Hematopoietic multipotent progenitor cell treated with erythropoietin and hydrocortisone succinate and interleukin-3 and kit ligand, for 4 days (in vitro differentiated cells): ENCODE measurements around the gene KAT7.

Experiments
- DNase-seq: peaks from one replicate; pipeline ENCODE4 v3.0.0-alpha.2; 2015

Gene KAT7

DNA sequence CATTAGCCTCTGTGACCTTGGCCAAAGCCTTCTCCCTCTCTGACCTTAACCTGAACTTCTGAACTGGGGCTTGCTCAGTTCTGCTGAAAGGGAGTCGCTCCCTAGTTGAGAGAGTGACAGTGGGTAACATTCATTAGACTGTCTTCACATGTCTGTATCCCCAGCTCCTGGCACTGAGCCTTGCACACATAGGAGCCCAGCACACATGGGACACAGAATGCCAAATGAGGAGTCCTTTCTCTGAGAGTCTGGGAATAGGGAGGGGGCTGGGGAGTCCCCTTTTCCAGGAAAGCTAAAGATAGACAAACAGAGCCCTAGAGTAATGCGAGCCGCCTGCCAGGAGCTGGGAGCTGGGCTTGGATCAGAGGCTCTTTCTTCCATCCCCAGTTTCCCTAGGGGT, 56.8 kb downstream of the KAT7 start:
- DNase-seq = no peak

DNA sequence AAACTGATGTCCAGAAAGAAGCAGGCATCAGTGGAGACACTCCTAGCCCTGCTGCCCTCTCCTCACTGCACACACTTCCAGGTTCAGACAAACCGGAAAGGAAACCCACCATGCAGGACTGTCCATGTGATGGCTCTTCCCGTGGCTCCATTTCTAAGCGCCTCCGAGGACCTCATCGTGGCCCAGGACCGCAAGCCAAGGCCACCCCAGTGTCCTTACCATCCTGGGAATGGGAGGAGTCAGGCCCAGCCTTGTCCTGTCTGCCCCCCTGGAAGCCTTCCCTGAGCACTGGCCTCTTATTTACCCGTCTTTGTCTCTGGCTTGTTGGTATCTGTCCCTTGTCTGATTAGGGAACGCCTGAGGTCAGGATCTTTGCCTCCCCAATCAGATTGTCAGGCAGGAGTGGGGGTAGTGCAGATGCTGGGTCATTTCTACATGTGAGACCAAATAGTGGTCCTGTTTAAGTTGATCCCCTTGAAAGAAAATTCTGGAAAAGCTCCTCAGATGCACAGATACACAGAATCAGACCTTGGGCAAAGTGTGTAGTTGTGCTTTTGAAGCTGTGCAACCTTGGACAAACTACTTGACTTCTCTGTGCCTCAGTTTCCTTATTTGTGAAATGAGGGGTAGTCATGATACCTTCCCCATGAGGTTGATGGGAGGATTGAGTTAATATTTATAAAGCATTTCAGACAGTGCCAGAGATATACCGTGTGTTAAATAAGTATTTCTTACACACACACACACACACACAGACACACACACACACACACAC, 58.6 kb downstream of the KAT7 start:
- no peak for DNase-seq

DNA sequence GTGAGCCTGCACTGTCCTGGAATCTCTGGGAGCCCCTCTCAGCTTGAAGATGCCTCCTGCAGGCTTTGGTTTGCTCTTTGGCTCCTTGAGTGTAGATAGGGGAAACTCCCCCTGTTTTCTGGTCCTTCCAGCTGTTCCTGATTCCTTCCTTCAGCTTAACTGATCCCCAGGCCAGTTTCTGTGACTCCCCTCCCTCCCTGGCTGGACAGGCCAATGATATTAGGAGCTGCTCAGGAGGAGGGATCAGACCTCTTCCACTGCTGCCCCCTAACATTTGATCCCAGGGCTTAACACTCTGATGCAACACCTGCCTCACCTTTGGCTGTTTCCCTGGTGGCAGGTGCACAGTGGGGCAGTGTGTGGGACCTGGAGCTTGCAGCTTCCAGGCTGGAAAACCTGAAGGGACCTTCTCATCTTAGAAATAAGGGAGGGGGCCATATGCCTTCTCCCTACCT, 59.6 kb downstream of the KAT7 start, which contains the start of gene TAC4:
TSS of gene TAC4 (minus strand) at position 51 of the 455 bp plus-strand sequence. CDS start 52 bp downstream, outside the sequence.
- DNase-seq = no peak

DNA sequence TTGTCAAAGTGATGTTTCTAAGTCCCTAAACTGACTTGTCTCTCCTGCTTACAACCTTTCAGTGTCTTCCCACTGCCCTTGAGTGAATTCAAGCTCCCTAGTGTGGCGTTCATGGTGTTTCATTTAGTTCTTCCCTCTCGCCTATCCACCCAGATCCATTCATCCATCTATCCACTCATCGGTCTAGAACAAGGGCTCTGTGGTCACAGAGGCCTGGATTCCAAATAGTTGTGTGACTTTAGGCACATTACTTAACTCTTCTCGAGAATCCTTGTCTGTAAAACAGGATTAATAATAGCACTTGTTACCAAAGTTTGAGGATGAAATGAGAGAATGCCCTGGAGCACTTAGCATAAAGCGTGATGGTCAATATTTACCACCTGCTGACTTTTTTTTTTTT, 60.3 kb downstream of the KAT7 start:
- no peak for DNase-seq

DNA sequence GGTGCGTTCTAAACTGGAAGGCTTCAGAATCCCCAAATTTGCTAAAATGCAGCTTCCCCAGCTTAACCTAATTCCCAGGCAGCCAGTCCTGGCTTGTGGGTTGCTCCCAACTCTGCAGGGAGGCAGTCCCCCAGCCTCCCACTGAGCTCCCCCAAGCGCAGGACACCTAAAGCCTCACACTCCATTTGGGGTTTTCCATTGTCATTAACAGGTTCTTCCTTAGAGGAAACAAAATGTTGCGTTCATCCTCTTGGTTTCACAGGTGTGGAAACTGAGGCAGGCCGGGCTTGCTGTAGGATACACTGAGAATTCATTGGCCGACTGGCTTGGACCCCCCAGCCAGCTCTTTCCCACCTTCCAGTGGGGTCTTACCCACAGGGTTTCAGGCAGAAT, 61.7 kb downstream of the KAT7 start:
- DNase-seq = no peak

DNA sequence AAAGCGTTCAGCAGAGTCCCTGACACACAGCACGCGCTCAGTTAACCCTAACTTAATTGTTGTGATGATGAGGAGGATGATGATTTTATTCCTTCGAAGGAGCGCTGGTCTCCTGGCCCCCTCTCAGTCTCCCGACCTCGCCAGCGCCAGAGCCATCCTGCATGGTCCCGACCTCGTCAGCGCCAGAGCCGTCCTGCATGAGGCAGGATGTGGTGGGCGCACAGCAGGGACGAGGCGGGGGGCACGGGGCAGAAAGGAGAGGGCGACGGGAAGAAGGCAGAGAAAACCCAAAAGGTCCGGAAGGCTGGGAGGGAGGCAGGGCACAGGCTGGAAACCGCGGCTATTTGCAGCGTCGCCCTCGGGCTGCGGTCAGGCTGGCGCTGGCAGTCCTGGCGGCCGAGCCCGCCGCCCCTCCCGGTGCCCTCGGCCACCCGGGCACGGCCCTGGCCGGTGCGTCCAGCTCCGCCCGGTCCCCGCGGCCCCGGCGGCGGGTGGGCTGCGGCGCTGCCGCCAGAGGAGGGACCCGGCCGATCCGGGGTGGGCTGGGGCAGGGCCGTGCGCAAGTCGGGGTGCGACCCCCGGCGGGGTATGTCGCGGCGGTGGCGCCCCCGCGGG, 62.4 kb downstream of the KAT7 start:
- peak; percentile 54 for DNase-seq

DNA sequence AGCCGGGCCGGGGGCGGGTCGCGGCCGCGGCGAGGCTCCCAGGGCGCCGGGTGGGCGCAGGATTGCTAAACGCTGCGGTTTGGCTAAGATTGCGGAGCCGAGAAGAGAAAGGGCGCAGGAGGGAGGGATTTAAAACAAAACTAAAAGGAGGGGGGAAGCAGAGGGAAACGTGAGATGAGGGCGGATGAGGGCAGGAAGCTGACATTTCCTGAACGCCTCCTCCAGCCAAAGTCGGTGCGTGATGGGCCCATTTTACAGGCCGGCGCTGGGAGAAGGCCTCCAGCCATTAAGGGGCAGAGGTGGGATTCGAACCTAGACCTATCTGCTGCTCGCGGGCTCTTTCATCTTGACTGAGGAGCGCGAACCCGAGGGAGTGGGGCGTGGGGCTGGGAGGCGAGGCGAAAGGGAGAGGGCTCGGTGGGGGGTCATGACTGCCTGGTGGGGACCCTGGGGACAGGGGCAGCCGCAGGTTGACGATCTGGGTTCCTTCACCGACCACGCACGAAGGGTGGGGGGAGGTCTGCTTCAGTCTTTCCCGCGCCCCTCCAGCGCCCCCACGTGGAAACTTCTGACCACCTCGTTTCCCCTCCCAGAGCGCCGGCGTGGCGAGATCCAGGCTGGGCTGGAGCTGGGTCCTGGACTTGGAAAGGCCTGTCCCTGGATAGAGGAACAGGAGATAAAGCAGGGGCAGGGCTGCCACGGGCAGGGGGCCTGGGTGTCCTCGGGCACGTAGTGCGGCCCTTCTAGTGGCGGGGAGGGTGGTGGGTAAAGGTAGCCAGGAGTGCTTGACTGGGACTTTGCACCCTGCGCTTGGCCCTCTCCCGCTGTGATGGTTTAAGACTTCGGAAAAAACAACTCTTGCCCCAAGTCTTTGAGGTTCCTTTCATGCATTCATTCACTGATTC, 63.2 kb downstream of the KAT7 start:
- peak; percentile 80 for DNase-seq

DNA sequence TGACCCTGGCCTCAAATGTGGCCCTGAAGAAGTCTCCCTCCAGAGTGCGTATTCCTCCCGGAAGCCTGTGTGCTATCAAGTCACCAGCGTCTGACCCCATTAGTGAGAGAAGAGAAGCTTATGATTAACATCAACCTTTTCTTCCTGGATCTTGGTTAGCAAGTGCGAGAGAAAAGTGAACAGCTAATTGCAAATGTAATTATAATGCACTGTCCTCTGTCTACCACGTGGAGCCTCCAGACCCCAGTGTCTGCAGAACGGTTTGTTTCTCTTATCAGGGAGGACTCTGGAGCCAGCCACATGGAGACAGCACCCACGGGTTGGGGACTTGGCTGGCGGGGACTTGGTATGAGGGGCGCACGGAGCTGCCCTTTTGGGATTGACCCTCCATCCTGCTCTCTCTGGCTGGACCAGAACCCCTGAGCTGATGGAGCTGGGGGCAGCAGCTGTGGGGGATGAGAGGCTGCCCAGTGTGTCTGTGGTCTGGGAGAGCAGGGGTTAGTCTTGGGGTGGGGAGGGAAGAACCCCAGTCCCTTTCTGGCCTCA, 65.1 kb downstream of the KAT7 start:
- peak; percentile 30 for DNase-seq

DNA sequence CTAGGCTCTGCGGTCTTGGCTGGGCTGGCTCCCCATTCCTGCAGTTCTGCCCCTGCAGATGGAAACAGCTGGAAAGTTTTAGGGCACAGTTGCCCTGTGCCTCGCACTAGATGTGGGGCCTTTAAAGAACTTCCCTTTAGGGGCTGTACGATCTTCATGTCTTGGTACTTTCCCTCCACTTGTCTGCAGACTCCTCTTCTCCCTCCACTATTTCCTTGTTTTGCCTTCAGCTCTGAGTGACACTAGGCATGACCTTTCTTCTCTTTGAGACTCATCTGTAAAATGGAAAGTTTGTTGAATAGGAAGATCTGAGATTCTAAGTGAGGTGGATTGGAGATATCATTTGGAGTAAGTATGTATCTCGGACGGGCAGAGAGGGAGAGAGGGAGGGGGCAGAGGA, 65.6 kb downstream of the KAT7 start:
- DNase-seq = no peak

GRCh38 chr17:49858796-49859195, 70.3 kb downstream of the KAT7 start:
- peak; percentile 33 for DNase-seq

GRCh38 chr17:49859991-49860953, 71.8 kb downstream of the KAT7 start:
- DNase-seq = no peak

GRCh38 chr17:49861150-49861884, 72.8 kb downstream of the KAT7 start:
- peak; percentile 75 for DNase-seq

- DNase-seq = peak; percentile 31
Observed at GRCh38 chr17:49862781-49863331, 74.4 kb downstream of the KAT7 start.

DNA sequence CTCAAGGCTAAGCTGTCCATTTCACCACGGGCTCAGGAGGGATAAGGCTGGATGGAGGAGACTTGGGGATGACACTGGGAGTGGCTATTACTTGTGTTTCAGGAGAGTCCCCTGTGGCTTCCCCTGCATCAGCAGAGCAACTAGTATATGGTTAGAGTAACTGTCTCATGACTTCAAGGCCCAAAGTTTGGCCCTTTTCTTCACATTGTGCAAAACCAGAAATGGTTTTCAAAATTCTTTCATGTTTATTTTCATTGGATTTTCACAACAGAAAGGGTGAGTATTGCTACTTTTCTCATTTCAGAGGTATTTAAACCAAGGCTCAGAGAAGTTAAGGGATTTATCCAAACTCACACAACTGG, 77.5 kb downstream of the KAT7 start:
- no peak for DNase-seq

DNA sequence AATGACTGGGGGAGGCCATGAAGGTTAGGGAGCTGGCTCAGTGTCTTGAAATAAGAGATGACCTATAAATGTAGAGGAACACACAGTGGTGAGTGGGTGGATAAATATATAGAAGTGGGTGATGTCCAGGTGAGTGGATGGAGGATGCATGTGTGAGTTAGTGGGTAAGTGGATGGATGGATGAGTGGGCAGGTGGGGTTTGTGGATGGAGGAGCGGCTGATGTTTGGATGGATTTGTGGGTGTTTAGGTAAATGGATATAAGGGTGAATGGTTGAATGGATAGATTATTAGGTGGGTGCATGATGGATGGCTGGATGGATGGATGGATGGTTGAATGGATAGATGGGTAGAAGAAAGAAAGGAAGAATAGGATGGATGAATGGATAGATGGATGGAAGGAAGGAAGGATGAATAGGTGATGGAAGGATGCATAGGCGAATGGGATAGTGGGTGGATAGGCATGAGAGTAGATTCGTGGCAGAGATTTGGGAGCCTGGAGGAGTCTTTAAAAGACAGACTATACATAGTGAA, 78.5 kb downstream of the KAT7 start:
- DNase-seq = no peak

DNA sequence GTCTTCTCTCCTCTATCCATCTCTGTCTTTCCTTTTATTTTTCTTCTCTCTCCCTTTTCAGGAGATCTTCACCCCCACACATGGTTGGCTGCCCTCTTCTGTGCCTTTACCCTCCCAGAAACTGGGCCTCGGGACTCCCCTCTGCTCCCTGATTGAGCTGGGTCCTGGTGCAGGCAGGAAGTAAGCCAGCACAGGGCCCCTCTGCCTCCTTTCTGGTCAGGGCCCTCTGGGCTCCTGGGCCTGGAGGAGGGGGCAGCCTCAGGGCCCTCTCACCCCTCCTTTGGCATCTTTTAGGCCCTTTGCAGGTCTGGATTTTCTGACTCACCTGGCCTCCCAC, 80.5 kb downstream of the KAT7 start:
- DNase-seq = no peak

DNA sequence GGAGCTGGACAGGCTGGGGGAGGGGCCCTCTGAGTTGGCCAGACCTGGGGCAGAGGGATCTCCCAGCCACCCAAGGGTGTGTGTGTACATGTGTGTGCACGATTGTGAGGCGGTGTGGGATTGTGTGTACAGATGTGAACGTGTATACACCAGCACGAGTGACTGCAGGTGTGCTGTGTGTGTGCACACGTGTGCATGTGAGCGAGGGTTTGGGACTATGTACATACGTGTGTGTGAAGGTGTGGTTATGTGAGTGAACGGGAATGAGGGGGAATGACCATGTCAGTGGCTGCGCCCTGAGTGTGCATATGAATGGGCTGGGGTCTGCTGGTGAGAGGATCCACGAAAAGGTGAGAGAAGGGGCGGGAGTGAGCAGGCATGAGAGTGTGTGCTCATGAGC, 81.8 kb downstream of the KAT7 start:
- no peak for DNase-seq

DNA sequence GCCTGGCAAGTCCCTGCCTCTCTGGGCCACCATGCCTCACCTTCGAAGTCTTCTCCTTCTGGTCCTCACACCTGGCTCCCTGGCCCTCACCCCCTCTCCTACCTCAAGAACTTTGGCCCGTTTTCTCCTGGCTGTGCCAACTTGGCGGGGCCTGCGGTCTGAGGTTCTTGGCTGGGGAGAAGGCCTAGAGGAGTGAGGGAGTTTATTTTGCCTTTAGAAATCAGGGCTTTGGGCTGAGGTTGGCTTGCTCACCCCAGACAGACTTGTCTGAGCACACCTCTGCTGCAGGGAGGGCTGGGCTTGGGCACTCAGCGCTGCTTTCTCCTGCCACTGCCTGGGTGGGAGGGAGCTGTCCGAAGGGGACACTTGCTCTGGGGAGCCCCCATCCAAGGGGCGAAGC, 82.7 kb downstream of the KAT7 start:
- DNase-seq = no peak

DNA sequence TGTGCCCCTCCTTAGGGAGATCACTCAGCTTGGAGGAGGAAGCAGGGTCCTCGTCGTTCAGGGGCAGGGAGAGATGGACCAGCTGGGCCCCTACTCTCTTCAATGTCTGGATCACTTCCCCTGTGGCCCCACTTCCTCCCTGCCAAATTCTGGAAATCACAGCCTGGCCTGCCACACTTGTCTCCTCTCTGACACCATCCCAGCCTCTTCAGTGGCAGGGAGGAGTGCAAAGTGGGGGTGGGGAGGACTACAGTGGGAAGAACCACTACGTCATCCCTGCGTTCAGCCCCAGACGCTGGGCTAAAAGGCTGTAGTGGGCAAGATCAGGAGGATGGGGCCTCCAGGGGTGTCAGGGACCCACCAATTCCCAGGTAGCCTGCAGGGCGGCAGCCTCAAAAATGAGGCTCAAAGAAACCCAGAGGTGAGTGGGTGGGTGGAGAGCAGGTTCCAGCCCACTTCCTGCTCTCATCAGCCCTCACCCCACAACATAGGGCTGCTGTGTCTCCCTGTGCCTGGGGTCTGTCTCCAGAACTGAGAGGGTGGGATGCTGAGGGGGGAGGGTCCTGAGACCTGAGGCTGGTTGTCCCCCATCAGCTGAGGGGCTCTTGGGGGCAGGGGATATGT, 84.4 kb downstream of the KAT7 start:
- no peak for DNase-seq

- no peak for DNase-seq
Observed at GRCh38 chr17:49873466-49873865, 85.0 kb downstream of the KAT7 start.
